Panc1 (cell line): ENCODE data around the gene GNAT1. TPM values are rescaled to one million over a fixed set of nuclear protein-coding genes. Genes with fewer than 3 reads are reported as not detected.

Experiments
- ATAC-seq: fragments of 200-7000 bp; cut with Tn5 transposase; 2 replicates; pipeline ENCODE4 v1.9.1; 2020; ENCODE audit warnings: mild to moderate bottlenecking, moderate library complexity
- BruUV-seq: library from RNA; stranded (reverse); fragments of 400-500 nt; replicated peaks from 2 replicates; lab custom pipeline; 2021; lab: Mats Ljungman, UMichigan
- CTCF ChIA-PET: fragments of 300-600 bp; sonication (Branson Sonifier 250); formaldehyde crosslinking; loops from one replicate; lab custom pipeline; 2022; ENCODE audit warnings: antibody characterized with exemption; lab: Charles Lee
- POLR2A ChIA-PET: fragments of 300-600 bp; sonication (Branson Sonifier 250); formaldehyde crosslinking; loops from one replicate; lab custom pipeline; 2022; ENCODE audit warnings: antibody characterized with exemption; lab: Charles Lee
- DNase-seq: peaks from one replicate; pipeline ENCODE4 v3.0.0-alpha.2; 2010; ENCODE audit warnings: low read depth, low spot score
- H3K27ac ChIP-seq: 2 replicates; pipeline ENCODE4 v1.5.1; 2011; ENCODE audit warnings: mild to moderate bottlenecking, low read length, inconsistent platforms
- H3K27me3 ChIP-seq: fragments of 200-500 bp; sonication (Bioruptor generic); 2 replicates; pipeline ENCODE4 v1.6.0; 2014; ENCODE audit warnings: low read length, inconsistent platforms; ENCODE audit not compliant: control insufficient read depth, insufficient read depth
- H3K36me3 ChIP-seq: fragments of 200-500 bp; sonication (Bioruptor generic); 2 replicates; pipeline ENCODE4 v1.5.1; 2014; ENCODE audit warnings: inconsistent platforms, mild to moderate bottlenecking, low read length, moderate library complexity; ENCODE audit not compliant: control insufficient read depth, insufficient read depth
- H3K4me1 ChIP-seq: 2 replicates; pipeline ENCODE4 v1.5.1; 2011; ENCODE audit warnings: inconsistent platforms, mild to moderate bottlenecking, low read length, moderate library complexity; ENCODE audit not compliant: control insufficient read depth, insufficient read depth
- H3K4me3 ChIP-seq, 2 experiments: 2 replicates each; pipeline ENCODE4 v1.5.1; 2011 to 2012; ENCODE audit warnings: low read depth in 2 of 2, low read length in 2 of 2, mild to moderate bottlenecking in 2 of 2, inconsistent platforms in 1 of 2, moderate library complexity in 1 of 2
- H3K9me3 ChIP-seq: fragments of 200-500 bp; sonication (Bioruptor generic); 2 replicates; pipeline ENCODE4 v1.5.1; 2014; ENCODE audit warnings: low read depth, mild to moderate bottlenecking, inconsistent platforms, low read length, moderate library complexity; ENCODE audit not compliant: control insufficient read depth, insufficient read depth
- POLR2AphosphoS5 ChIP-seq: IDR thresholded peaks from 2 replicates; pipeline ENCODE4 v1.6.1; 2012; ENCODE audit warnings: mild to moderate bottlenecking, low read depth, low read length, moderate library complexity
- REST ChIP-seq, 2 experiments: IDR thresholded peaks; 2 replicates each; pipeline ENCODE4 v1.6.1; 2011 to 2012; ENCODE audit warnings: low read depth in 2 of 2, control low read depth in 1 of 2, low read length in 1 of 2, mild to moderate bottlenecking in 1 of 2, moderate library complexity in 1 of 2; ENCODE audit not compliant: insufficient read depth in 1 of 2
- SIN3A ChIP-seq: IDR thresholded peaks from 2 replicates; pipeline ENCODE4 v1.6.1; 2012; ENCODE audit warnings: low read depth, mild to moderate bottlenecking, low read length, moderate library complexity, borderline replicate concordance; ENCODE audit not compliant: insufficient read depth
- TCF7L2 ChIP-seq: IDR thresholded peaks from 2 replicates; pipeline ENCODE4 v1.6.1; 2011; ENCODE audit warnings: mild to moderate bottlenecking, low read depth, low read length, inconsistent platforms
- in situ Hi-C: cut with HindIII; loops from 2 replicates; pipeline ENCODE4 v1.10.0; 2016; ENCODE audit warnings: low sequenced_read_pairs, low pct_unique_long_range_greater_than_20kb
- intact Hi-C: fragments of 100-400 bp; cut with micrococcal nuclease; formaldehyde crosslinking; loops from one replicate; pipeline ENCODE4 v1.10.0; 2022; ENCODE audit not compliant: unreplicated experiment
- total RNA-seq: library from RNA; stranded (reverse); gene quantifications from one replicate; pipeline ENCODE4 v1.2.1, GENCODE V29; 2021; ENCODE audit not compliant: unreplicated experiment
- TF ChIP-seq, protein P1 (sequence below): fragments of 450-650 bp; IDR thresholded peaks from 2 replicates; pipeline ENCODE4 v1.5.1; 2017; ENCODE audit warnings: mild to moderate bottlenecking

The GNAT1 gene
- total RNA-seq, 1 experiment from 2014 or later: not detected

DNA sequence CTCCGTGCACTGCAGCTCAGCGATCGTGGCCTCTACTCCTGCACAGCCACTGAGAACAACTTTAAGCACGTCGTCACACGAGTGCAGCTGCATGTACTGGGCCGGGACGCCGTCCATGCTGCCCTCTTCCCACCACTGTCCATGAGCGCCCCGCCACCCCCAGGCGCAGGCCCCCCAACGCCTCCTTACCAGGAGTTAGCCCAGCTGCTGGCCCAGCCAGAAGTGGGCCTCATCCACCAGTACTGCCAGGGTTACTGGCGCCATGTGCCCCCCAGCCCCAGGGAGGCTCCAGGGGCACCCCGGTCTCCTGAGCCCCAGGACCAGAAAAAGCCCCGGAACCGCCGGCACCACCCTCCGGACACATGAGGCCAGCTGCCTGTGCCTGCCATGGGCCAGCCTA lies 3.7 kb upstream of the GNAT1 start:
- no peak for ATAC-seq
- H3K36me3 ChIP-seq: no peaks in the 10 kb centered on the region; the same call in 1 of the 2 replicates
- TF ChIP-seq REST (IDR thresholded peaks at IDR 0.05; ENCODE audit: insufficient read depth in 1 of 2, low read depth in 2 of 2, low read length in 1 of 2) (no peak), SIN3A (no peak), POLR2AphosphoS5 (no peak), TCF7L2 (no peak)
- TF ChIP-seq, protein P1, sequence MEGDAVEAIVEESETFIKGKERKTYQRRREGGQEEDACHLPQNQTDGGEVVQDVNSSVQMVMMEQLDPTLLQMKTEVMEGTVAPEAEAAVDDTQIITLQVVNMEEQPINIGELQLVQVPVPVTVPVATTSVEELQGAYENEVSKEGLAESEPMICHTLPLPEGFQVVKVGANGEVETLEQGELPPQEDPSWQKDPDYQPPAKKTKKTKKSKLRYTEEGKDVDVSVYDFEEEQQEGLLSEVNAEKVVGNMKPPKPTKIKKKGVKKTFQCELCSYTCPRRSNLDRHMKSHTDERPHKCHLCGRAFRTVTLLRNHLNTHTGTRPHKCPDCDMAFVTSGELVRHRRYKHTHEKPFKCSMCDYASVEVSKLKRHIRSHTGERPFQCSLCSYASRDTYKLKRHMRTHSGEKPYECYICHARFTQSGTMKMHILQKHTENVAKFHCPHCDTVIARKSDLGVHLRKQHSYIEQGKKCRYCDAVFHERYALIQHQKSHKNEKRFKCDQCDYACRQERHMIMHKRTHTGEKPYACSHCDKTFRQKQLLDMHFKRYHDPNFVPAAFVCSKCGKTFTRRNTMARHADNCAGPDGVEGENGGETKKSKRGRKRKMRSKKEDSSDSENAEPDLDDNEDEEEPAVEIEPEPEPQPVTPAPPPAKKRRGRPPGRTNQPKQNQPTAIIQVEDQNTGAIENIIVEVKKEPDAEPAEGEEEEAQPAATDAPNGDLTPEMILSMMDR: no peak
- H3K27me3 ChIP-seq: no peaks in the 10 kb centered on the region
- no peak overlapping the region for H3K4me3 ChIP-seq
- ChIA-PET POLR2A (no interaction called here), CTCF (interaction anchor here (0.9 kb wide), 1 partner anchor 8 kb away, joined by 6 read pairs; no protein-coding TSS in a partner anchor)
- DNase-seq: no peak
- in situ Hi-C loops: no loop called here
- intact Hi-C loops: no loop called here
- H3K27ac ChIP-seq: no peak overlapping the region
- H3K4me1 ChIP-seq: peaks cover 28% of the 10 kb centered on the region
- BruUV-seq: no TSS peak
- H3K9me3 ChIP-seq: no peaks in the 10 kb centered on the region

DNA sequence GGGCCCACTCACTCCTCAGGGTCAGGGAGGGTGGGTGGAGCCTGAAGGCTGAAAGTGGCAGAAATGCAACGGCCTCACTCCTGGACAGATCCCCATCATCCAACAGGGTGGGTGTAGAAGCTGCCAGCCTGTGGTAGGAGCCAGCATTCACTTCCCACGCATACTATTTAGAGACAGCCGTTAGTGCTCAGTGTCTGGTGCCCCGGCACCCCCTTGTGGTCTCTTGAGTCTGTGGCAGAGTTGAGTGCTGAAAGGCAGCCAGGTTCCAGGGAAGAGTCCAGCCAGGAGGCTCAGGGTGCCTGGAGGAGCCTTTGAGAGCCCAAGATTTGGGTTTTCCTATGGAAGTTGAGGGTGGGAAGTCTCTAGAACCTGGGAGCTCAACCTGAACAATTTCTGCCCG lies 2.1 kb upstream of the GNAT1 start:
- H3K4me1 ChIP-seq: peaks cover 28% of the 10 kb centered on the region
- BruUV-seq: no TSS peak
- no peaks in the 10 kb centered on the region for H3K9me3 ChIP-seq
- H3K27me3 ChIP-seq: no peaks in the 10 kb centered on the region
- POLR2A ChIA-PET: no interaction called here
- ATAC-seq (peak; percentile 80), DNase-seq (peak; percentile 47)
- H3K4me3 ChIP-seq: no peak overlapping the region
- in situ Hi-C loops (no loop called here), intact Hi-C loops (loop anchor here (1.0 kb wide), 1 partner anchor 68 kb away; no protein-coding TSS in a partner anchor)
- H3K27ac ChIP-seq: peak overlapping the region; percentile 70
- TF ChIP-seq, protein P1: peak; percentile 82
- no peak for TF ChIP-seq REST (IDR thresholded peaks at IDR 0.05; ENCODE audit: insufficient read depth in 1 of 2, low read depth in 2 of 2, low read length in 1 of 2)
- H3K36me3 ChIP-seq: no peaks in the 10 kb centered on the region; the same call in 1 of the 2 replicates
- CTCF ChIA-PET: no interaction called here
